Sigmoid colon (tissue), 7 donors: ENCODE measurements around the gene CWF19L2. TPM values are rescaled to one million over a fixed set of nuclear protein-coding genes. Genes with fewer than 3 reads are reported as not detected.
"Not testable (repeated sequence)": the region's sequence is repeated elsewhere in the genome, so short reads cannot be mapped to it uniquely, and the experiment has no call there.

Source experiments
- DNase-seq: peaks from one replicate; pipeline ENCODE4 v3.0.0-alpha.2; 2019
- H3K27ac ChIP-seq, 4 donors: fragments of 200-600 bp; sonication (generic); one replicate each; pipeline ENCODE4 v1.5.1; 2016 to 2019; ENCODE audit warnings: mild to moderate bottlenecking in 1 of 4
- H3K27me3 ChIP-seq, 3 donors: fragments of 200-600 bp; sonication (generic); one replicate each; pipeline ENCODE4 v1.5.1; 2019; ENCODE audit warnings: mild to moderate bottlenecking in 1 of 3
- H3K36me3 ChIP-seq, 4 donors: fragments of 200-600 bp; sonication (generic); one replicate each; pipeline ENCODE4 v1.5.1; 2016 to 2019
- H3K4me1 ChIP-seq, 4 donors: fragments of 200-600 bp; sonication (generic); one replicate each; pipeline ENCODE4 v1.5.1; 2017 to 2019
- H3K4me3 ChIP-seq, 4 donors: fragments of 200-600 bp; sonication (generic); one replicate each; pipeline ENCODE4 v1.5.1; 2017 to 2019; ENCODE audit warnings: mild to moderate bottlenecking in 2 of 4, moderate library complexity in 1 of 4
- H3K9me3 ChIP-seq, 4 donors: fragments of 200-600 bp in 3 of 4; sonication (generic) in 3 of 4; one replicate each; pipeline versions ENCODE4 v1.5.1 to v1.6.1; 2013 to 2019
- EP300 ChIP-seq, 4 donors: sonication (generic); formaldehyde crosslinking; IDR thresholded peaks; one replicate each; pipeline ENCODE4 v1.6.1; 2017; ENCODE audit warnings: antibody characterized with exemption in 4 of 4
- POLR2A ChIP-seq, 2 donors: fragments of 450-650 bp; IDR thresholded peaks; one replicate each; pipeline ENCODE4 v1.6.1; 2016; ENCODE audit warnings: antibody characterized with exemption in 2 of 2, mild to moderate bottlenecking in 2 of 2, moderate library complexity in 2 of 2
- POLR2AphosphoS5 ChIP-seq, 4 donors: sonication (generic); formaldehyde crosslinking; IDR thresholded peaks; one replicate each; pipeline ENCODE4 v1.6.1; 2017; ENCODE audit warnings: antibody characterized with exemption in 4 of 4
- WGBS, 2 donors: extraction: QIAGEN DNeasy Blood & Tissue Kit; methylation state at CpG; one replicate each; pipeline ENCODE4 v1.1.7; 2013; 5-methylcytosine and 5-hydroxymethylcytosine counted together
- intact Hi-C: fragments of 100-400 bp; cut with DNase I; formaldehyde crosslinking; loops from one replicate; pipeline ENCODE4 v1.15.1; 2023
- polyA plus RNA-seq, 3 donors: library from polyadenylated mRNA; stranded (reverse); fragments of 200-250 nt; gene quantifications; one replicate each; pipeline ENCODE4 v1.2.3, GENCODE V29; 2013
- total RNA-seq, 4 donors: library from RNA; depleted of rRNA; stranded (reverse); fragments of >200 nt; gene quantifications; one replicate each; pipeline ENCODE4 v1.1.0, GENCODE V29; 2016
- TF ChIP-seq, protein P1 (sequence below), 4 experiments: fragments of 450-650 bp in 3 of 4; fragments of 200-600 bp in 1 of 4; IDR thresholded peaks; one replicate each; pipeline ENCODE4 v1.5.1; 2016 to 2019; ENCODE audit warnings: antibody characterized with exemption in 4 of 4, mild to moderate bottlenecking in 3 of 4, moderate library complexity in 2 of 4
- donor health status: healthy with polysubstance abuse.
- donor health status: Bipolar disorder and iron deficiency.
- donor health status: healthy.

CWF19L2 gene
- total and polyA plus RNA-seq, 7 donors: 3.2 to 28.5 (median 20.6) TPM

DNA sequence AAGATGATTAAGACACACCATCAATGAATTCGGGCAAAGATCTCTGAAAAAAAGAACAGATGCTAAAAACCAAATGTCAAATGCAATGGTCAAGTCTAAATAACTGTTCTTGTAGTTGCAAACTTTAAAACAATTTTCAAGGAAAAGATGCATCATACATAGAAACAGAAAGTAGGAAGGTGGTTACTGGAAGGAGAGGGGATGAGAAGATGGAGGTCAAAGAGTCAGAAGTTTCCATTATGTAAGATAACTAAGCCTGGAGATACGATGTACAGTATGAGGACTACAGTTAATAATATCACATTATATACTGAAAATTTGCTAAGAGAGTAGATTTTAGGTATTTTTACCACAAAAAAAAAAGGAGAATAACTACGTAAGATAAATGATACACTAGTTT lies 27.1 kb downstream of the CWF19L2 start:
- no peaks in the 10 kb centered on the region for H3K9me3 ChIP-seq
- intact Hi-C loops: no loop called here
- H3K27ac ChIP-seq: no peak overlapping the region
- no peak overlapping the region for H3K4me3 ChIP-seq
- H3K36me3 ChIP-seq: peaks cover 0 to 47% (median 4%) of the 10 kb centered on the region in 4 donors
- WGBS, 2 donors: 93 to 97% methylated on average over 3 of the region's 3 CpGs
- TF ChIP-seq, protein P1, sequence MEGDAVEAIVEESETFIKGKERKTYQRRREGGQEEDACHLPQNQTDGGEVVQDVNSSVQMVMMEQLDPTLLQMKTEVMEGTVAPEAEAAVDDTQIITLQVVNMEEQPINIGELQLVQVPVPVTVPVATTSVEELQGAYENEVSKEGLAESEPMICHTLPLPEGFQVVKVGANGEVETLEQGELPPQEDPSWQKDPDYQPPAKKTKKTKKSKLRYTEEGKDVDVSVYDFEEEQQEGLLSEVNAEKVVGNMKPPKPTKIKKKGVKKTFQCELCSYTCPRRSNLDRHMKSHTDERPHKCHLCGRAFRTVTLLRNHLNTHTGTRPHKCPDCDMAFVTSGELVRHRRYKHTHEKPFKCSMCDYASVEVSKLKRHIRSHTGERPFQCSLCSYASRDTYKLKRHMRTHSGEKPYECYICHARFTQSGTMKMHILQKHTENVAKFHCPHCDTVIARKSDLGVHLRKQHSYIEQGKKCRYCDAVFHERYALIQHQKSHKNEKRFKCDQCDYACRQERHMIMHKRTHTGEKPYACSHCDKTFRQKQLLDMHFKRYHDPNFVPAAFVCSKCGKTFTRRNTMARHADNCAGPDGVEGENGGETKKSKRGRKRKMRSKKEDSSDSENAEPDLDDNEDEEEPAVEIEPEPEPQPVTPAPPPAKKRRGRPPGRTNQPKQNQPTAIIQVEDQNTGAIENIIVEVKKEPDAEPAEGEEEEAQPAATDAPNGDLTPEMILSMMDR (IDR thresholded peaks at IDR 0.05): no peak
- TF ChIP-seq POLR2AphosphoS5 (IDR thresholded peaks at IDR 0.05) (no peak), EP300 (IDR thresholded peaks at IDR 0.05) (no peak), POLR2A (IDR thresholded peaks at IDR 0.05) (no peak)
- no peak for DNase-seq
- H3K4me1 ChIP-seq: no peaks in the 10 kb centered on the region
- H3K27me3 ChIP-seq: no peaks in the 10 kb centered on the region

DNA sequence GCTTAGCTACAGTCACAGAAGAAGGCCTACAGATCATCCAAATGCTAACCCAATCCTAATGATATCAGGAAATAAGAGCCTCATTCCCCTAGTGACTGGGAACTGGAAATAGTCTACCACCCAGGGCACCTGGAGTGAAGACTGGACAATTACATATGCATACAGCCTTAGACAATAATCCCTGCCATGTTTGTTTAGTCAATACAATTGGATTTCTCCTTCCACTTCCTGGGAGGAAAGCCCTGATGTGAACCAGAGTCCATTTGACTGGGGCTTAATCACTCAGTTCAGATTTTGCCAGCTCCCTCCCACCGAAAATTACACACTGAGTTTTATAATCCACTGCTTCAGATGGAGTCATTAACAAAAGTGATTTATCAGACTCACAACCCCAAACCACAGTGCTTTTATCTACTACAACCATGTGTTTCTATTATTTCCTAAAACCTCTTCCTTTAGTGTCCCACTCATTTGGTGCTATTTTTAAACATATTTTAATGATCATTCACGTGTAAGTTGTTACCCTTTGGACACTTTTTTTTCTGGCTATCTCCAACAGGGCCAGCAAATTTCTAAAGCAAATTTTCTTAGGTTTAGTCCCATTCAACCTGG lies 29.9 kb downstream of the CWF19L2 start:
- H3K27ac ChIP-seq: no peak overlapping the region
- no peaks in the 10 kb centered on the region for H3K9me3 ChIP-seq
- TF ChIP-seq POLR2AphosphoS5 (IDR thresholded peaks at IDR 0.05): no peak
- no peak for TF ChIP-seq EP300 (IDR thresholded peaks at IDR 0.05)
- no peak for TF ChIP-seq POLR2A (IDR thresholded peaks at IDR 0.05)
- TF ChIP-seq, protein P1 (IDR thresholded peaks at IDR 0.05): no peak
- 52 to 59% methylated on average over 2 of the region's 2 CpGs for whole genome bisulfite sequencing, 2 donors
- intact Hi-C loops: no loop called here
- H3K4me1 ChIP-seq: no peaks in the 10 kb centered on the region
- H3K36me3 ChIP-seq: peaks cover 0 to 40% (median 4%) of the 10 kb centered on the region in 4 donors
- no peak for DNase-seq
- no peaks in the 10 kb centered on the region for H3K27me3 ChIP-seq
- H3K4me3 ChIP-seq: no peak overlapping the region

DNA sequence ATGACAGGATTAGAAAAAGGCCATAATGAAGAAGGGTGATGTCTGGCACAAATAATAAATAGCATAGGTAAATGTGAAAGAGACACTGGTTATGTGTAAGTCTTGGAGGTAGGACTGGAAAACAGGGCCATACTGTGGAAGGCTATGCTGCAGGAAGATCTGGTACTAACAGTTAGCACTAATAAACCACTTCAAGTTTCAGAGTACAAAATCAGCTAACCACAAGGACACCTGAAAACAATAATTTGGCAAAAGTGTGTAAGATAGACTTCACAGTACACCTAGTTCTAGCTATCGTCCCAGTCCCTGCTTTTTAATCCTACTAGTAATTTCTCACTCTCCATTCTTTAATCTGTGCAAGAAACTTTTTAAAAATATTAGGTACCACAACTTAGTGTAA lies 44.3 kb downstream of the CWF19L2 start:
- TF ChIP-seq, protein P1 (IDR thresholded peaks at IDR 0.05): no peak
- TF ChIP-seq POLR2A (IDR thresholded peaks at IDR 0.05): no peak
- TF ChIP-seq EP300 (IDR thresholded peaks at IDR 0.05): no peak
- TF ChIP-seq POLR2AphosphoS5 (IDR thresholded peaks at IDR 0.05): no peak
- WGBS, 2 donors: 72 to 80% methylated on average over 1 of the region's 1 CpG
- no peak overlapping the region for H3K4me3 ChIP-seq
- no peaks in the 10 kb centered on the region for H3K9me3 ChIP-seq
- intact Hi-C loops: no loop called here
- H3K4me1 ChIP-seq: no peaks in the 10 kb centered on the region
- H3K27ac ChIP-seq: no peak overlapping the region
- no peaks in the 10 kb centered on the region for H3K27me3 ChIP-seq
- no peak for DNase-seq
- H3K36me3 ChIP-seq: peaks cover 0 to 83% (median 14%) of the 10 kb centered on the region in 4 donors

DNA sequence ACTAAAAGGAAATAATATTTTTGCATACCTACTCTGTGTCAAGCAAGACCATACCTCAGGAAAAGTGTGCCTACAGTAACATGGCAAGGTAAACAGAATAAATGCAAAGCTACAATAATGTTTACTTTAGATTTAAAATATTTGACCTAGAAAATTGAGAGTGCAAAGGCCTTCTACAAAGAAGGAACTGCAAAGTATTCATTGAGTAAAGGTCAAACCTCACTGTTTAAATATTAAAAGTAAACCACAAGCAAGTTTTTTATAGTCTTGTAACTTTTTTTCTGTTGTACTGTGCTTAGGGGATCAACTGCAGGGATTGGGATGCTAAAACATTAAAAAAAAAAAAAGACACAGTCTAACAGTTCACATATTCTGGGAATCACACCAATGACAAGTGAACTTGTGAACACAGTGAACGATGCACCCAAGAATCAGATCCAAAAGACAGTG lies 48.8 kb downstream of the CWF19L2 start:
- peaks cover 0 to 49% (median 6%) of the 10 kb centered on the region in 4 donors for H3K36me3 ChIP-seq
- DNase-seq: no peak
- H3K4me1 ChIP-seq: no peaks in the 10 kb centered on the region
- intact Hi-C loops: no loop called here
- H3K27ac ChIP-seq: no peak overlapping the region
- no peak overlapping the region for H3K4me3 ChIP-seq
- H3K27me3 ChIP-seq: no peaks in the 10 kb centered on the region
- TF ChIP-seq, protein P1 (IDR thresholded peaks at IDR 0.05): no peak
- TF ChIP-seq EP300 (IDR thresholded peaks at IDR 0.05) (no peak), POLR2A (IDR thresholded peaks at IDR 0.05) (no peak), POLR2AphosphoS5 (IDR thresholded peaks at IDR 0.05) (no peak)
- WGBS, 2 donors: 23 to 79% methylated on average over 1 of the region's 1 CpG
- H3K9me3 ChIP-seq: no peaks in the 10 kb centered on the region

DNA sequence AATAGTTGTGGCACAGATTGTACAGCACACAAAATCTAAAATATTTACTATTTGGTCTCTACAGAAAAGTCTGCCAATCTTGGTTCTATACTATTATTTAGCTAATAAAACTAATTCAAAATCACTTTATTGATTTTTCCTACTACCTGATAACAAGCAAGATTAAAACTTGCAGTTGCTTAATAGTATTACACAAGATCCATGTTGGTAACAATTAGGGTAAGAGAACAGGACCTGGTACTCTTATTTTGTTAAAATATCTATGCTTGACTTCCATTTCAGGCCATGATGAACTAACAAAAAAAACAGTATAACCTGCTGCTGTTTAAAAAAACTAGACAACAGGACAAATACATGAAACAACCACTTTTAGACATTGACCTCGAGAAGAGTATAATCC lies 52.4 kb downstream of the CWF19L2 start:
- 93 to 95% methylated on average over 1 of the region's 1 CpG for WGBS, 2 donors

DNA sequence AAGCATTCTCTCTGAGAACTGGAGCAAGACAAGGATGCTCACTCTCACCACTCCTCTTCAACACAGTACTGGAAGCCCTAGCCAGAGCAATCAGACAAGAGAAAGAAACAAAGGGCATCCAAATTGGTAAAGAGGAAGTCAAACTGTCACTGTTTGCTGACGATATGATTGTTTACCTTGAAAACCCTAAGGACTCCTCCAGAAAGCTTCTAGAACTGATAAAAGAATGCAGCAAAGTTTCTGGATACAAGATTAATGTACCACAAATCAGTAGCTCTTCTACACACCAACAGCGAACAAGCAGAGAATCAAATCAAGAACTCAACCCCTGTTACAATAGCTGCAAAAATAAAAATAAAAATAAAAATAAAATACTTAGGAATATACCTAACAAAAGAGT lies 56.5 kb downstream of the CWF19L2 start:
- DNase-seq, intact Hi-C loops, H3K4me1 ChIP-seq, H3K27ac ChIP-seq, H3K4me3 ChIP-seq, H3K27me3 ChIP-seq, H3K9me3 ChIP-seq: not testable (repeated sequence)
- peaks cover 0 to 11% (median 4%) of the 10 kb centered on the region in 4 donors for H3K36me3 ChIP-seq
- 83 to 85% methylated on average over 2 of the region's 2 CpGs for WGBS, 2 donors

More for the DNA sequence above, 52.4 kb downstream of the CWF19L2 start:
- TF ChIP-seq, protein P1 (IDR thresholded peaks at IDR 0.05): no peak
- TF ChIP-seq POLR2A (IDR thresholded peaks at IDR 0.05) (no peak), EP300 (IDR thresholded peaks at IDR 0.05) (no peak), POLR2AphosphoS5 (IDR thresholded peaks at IDR 0.05) (no peak)
- no peaks in the 10 kb centered on the region for H3K9me3 ChIP-seq
- no peaks in the 10 kb centered on the region for H3K27me3 ChIP-seq
- no peak for DNase-seq
- no peak overlapping the region for H3K4me3 ChIP-seq
- no peaks in the 10 kb centered on the region for H3K4me1 ChIP-seq
- intact Hi-C loops: no loop called here
- H3K27ac ChIP-seq: no peak overlapping the region
- peaks cover 0 to 24% (median 0%) of the 10 kb centered on the region in 4 donors for H3K36me3 ChIP-seq
